SK-N-SH treated with all-trans-retinoic acid at 6 μM for 48 hours (cell line): ENCODE data around the gene PLSCR5.

Experiments used
- ARNTL ChIP-seq: fragments of 450-650 bp; formaldehyde crosslinking; IDR thresholded peaks from 2 replicates; pipeline ENCODE4 v1.5.0; 2020; ENCODE audit warnings: low read depth, mild to moderate bottlenecking, moderate library complexity, borderline replicate concordance
- CSDC2 ChIP-seq: fragments of 250-450 bp; sonication (Bioruptor Pico); IDR thresholded peaks from 2 replicates; pipeline ENCODE4 v1.5.0; 2020; ENCODE audit warnings: mild to moderate bottlenecking, moderate library complexity
- ISL1 ChIP-seq: fragments of 250-450 bp; sonication (Bioruptor Pico); IDR thresholded peaks from 2 replicates; pipeline ENCODE4 v2.1.2; 2022; ENCODE audit warnings: mild to moderate bottlenecking, moderate library complexity
- PPARA ChIP-seq: fragments of 250-450 bp; sonication (Bioruptor Pico); IDR thresholded peaks from 2 replicates; pipeline ENCODE4 v1.5.0; 2020; ENCODE audit warnings: mild to moderate bottlenecking, borderline replicate concordance
- RARB ChIP-seq: fragments of 250-450 bp; sonication (Bioruptor Pico); IDR thresholded peaks from 2 replicates; pipeline ENCODE4 v1.8.0; 2021; ENCODE audit warnings: mild to moderate bottlenecking, moderate library complexity
- TOX ChIP-seq: fragments of 250-450 bp; sonication (Bioruptor Pico); IDR thresholded peaks from 2 replicates; pipeline ENCODE4 v1.8.0; 2021; ENCODE audit warnings: mild to moderate bottlenecking, moderate library complexity, borderline replicate concordance
- ZC3H10 ChIP-seq: fragments of 250-450 bp; sonication (Bioruptor Pico); IDR thresholded peaks from 2 replicates; pipeline ENCODE4 v1.5.1; 2021; ENCODE audit warnings: mild to moderate bottlenecking, moderate library complexity
- ZNF8 ChIP-seq: fragments of 450-650 bp; formaldehyde crosslinking; IDR thresholded peaks from 2 replicates; pipeline ENCODE4 v1.5.0; 2020; ENCODE audit warnings: mild to moderate bottlenecking, moderate library complexity
- TF ChIP-seq, protein P1 (sequence below): fragments of 250-450 bp; sonication (Bioruptor Pico); IDR thresholded peaks from 2 replicates; pipeline ENCODE4 v1.8.0; 2020; ENCODE audit warnings: mild to moderate bottlenecking, moderate library complexity, borderline replicate concordance

DNA sequence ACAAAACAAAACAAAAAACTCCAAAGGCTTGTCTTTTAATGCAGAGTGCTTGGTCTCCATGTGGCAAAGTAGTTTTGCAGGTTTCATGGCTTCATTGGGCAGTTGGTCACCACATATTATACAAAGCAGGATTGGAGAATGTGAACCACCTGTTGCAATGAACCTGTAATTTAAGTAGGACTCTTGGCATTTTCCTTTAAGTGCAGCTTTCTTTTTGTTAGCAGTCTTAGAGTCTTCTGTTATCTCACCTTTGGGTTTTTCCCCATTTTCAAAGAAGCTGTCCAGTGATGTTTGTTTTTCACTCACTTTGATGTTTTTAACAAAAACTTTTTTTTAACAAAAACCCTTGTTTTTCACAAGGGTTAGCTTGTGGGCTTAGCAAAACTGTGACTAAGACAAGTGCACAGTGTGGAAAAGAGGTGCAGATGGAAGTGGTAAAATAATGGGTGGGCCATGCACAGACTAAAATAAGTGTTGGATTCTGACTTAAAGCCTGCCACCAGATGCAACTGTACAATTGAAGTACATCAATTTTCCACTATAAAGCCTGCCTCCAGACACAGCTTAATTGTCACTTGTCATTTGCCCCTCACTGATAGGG, 57.8 kb downstream of the PLSCR5 start:
- TF ChIP-seq, protein P1, sequence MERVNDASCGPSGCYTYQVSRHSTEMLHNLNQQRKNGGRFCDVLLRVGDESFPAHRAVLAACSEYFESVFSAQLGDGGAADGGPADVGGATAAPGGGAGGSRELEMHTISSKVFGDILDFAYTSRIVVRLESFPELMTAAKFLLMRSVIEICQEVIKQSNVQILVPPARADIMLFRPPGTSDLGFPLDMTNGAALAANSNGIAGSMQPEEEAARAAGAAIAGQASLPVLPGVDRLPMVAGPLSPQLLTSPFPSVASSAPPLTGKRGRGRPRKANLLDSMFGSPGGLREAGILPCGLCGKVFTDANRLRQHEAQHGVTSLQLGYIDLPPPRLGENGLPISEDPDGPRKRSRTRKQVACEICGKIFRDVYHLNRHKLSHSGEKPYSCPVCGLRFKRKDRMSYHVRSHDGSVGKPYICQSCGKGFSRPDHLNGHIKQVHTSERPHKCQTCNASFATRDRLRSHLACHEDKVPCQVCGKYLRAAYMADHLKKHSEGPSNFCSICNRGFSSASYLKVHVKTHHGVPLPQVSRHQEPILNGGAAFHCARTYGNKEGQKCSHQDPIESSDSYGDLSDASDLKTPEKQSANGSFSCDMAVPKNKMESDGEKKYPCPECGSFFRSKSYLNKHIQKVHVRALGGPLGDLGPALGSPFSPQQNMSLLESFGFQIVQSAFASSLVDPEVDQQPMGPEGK (CRISPR knock-in tag), result no peak
- TF ChIP-seq RARB (CRISPR knock-in tag) (no peak), PPARA (CRISPR knock-in tag) (no peak), TOX (CRISPR knock-in tag) (no peak), ZNF8 (CRISPR knock-in tag) (no peak), ARNTL (no peak), ISL1 (no peak), ZC3H10 (CRISPR knock-in tag) (no peak), CSDC2 (no peak)
